22Rv1 (cell line): Measurements from ENCODE around the gene PTPN12.

Source experiments
- CTCF ChIP-seq: fragments of 450-650 bp; IDR thresholded peaks from 2 replicates; pipeline ENCODE4 v1.5.1; 2017; ENCODE audit warnings: mild to moderate bottlenecking
- ZFX ChIP-seq: fragments of 450-650 bp; IDR thresholded peaks from 2 replicates; pipeline ENCODE4 v1.6.1; 2017; ENCODE audit warnings: antibody characterized with exemption, borderline replicate concordance

GRCh38 chr7:77531038-77531437 is 6.1 kb upstream of the PTPN12 start:
- TF ChIP-seq ZFX (no peak), CTCF (no peak)
